Mucosa of rectum (tissue), 2 donors: ENCODE results near the gene RENBP.

Experiments
- H3K27ac ChIP-seq, 2 donors: one replicate each; pipeline ENCODE4 v1.7.0; 2013; ENCODE audit warnings: inconsistent platforms in 2 of 2, low read depth in 2 of 2, low read length in 2 of 2
- H3K27me3 ChIP-seq, 2 donors: one replicate each; pipeline ENCODE4 v1.7.0; 2013; ENCODE audit warnings: low read length in 2 of 2; ENCODE audit not compliant: control insufficient read depth in 2 of 2, insufficient read depth in 2 of 2
- H3K36me3 ChIP-seq, 2 donors: one replicate each; pipeline ENCODE4 v1.7.0; 2013; ENCODE audit warnings: low read length in 2 of 2; ENCODE audit not compliant: control insufficient read depth in 2 of 2, insufficient read depth in 2 of 2
- H3K4me1 ChIP-seq, 2 donors: one replicate each; pipeline ENCODE4 v1.7.0; 2013; ENCODE audit warnings: low read length in 2 of 2, mild to moderate bottlenecking in 1 of 2; ENCODE audit not compliant: control insufficient read depth in 2 of 2, insufficient read depth in 2 of 2
- H3K4me3 ChIP-seq, 2 donors: one replicate each; pipeline ENCODE4 v1.7.0; 2013; ENCODE audit warnings: low read length in 2 of 2
- H3K9ac ChIP-seq, 2 donors: one replicate each; pipeline ENCODE4 v1.7.0; 2013; ENCODE audit warnings: low read length in 2 of 2, low read depth in 1 of 2, mild to moderate bottlenecking in 1 of 2
- H3K9me3 ChIP-seq, 2 donors: one replicate each; pipeline ENCODE4 v1.7.0; 2013; ENCODE audit warnings: low read length in 2 of 2; ENCODE audit not compliant: control insufficient read depth in 2 of 2
- donor health status: healthy.
- donor health status: Normal muscosa, but diverticular disease.

The RENBP gene

GRCh38 chrX:153921070-153921469 is 23.4 kb downstream of the RENBP start:
- Histone ChIP-seq H3K4me1 (peaks cover 2 to 14% of the 10 kb centered on the region in 2 donors), H3K9ac (no peak overlapping the region), H3K4me3 (no peak overlapping the region), H3K36me3 (no peaks in the 10 kb centered on the region), H3K27ac (no peak overlapping the region), H3K27me3 (peaks cover 0 to 9% of the 10 kb centered on the region in 2 donors), H3K9me3 (no peaks in the 10 kb centered on the region)

- Histone ChIP-seq H3K4me3 (no peak overlapping the region), H3K9me3 (no peaks in the 10 kb centered on the region), H3K27me3 (peaks cover 0 to 9% of the 10 kb centered on the region in 2 donors), H3K36me3 (no peaks in the 10 kb centered on the region), H3K27ac (no peak overlapping the region), H3K9ac (no peak overlapping the region), H3K4me1 (peaks cover 2 to 11% of the 10 kb centered on the region in 2 donors)
These were observed 23.9 kb downstream of the RENBP start for GRCh38 chrX:153920546-153920945.

GRCh38 chrX:153919281-153919680 is 25.2 kb downstream of the RENBP start:
- peaks cover 0 to 2% of the 10 kb centered on the region in 2 donors for H3K27me3 ChIP-seq
- H3K4me3 ChIP-seq: no peak overlapping the region
- H3K9ac ChIP-seq: no peak overlapping the region
- H3K4me1 ChIP-seq: peaks cover 2 to 10% of the 10 kb centered on the region in 2 donors
- no peaks in the 10 kb centered on the region for H3K9me3 ChIP-seq
- H3K36me3 ChIP-seq: no peaks in the 10 kb centered on the region
- H3K27ac ChIP-seq: no peak overlapping the region

- H3K36me3 ChIP-seq: peaks cover 0 to 3% of the 10 kb centered on the region in 2 donors
- peaks cover 0 to 3% of the 10 kb centered on the region in 2 donors for H3K4me1 ChIP-seq
- no peaks in the 10 kb centered on the region for H3K9me3 ChIP-seq
- no peak overlapping the region for H3K27ac ChIP-seq
- no peak overlapping the region for H3K9ac ChIP-seq
- peaks cover 0 to 2% of the 10 kb centered on the region in 2 donors for H3K27me3 ChIP-seq
- no peak overlapping the region for H3K4me3 ChIP-seq
These were observed 26.6 kb downstream of the RENBP start for GRCh38 chrX:153917869-153918268.

- no peak overlapping the region for H3K4me3 ChIP-seq
- peaks cover 0 to 3% of the 10 kb centered on the region in 2 donors for H3K36me3 ChIP-seq
- no peaks in the 10 kb centered on the region for H3K9me3 ChIP-seq
- H3K4me1 ChIP-seq: no peaks in the 10 kb centered on the region
- peaks cover 0 to 1% of the 10 kb centered on the region in 2 donors for H3K27me3 ChIP-seq
- no peak overlapping the region for H3K9ac ChIP-seq
- H3K27ac ChIP-seq: no peak overlapping the region
These were observed 30.7 kb downstream of the RENBP start for GRCh38 chrX:153913701-153914100.

GRCh38 chrX:153913211-153913610 is 31.2 kb downstream of the RENBP start:
- Histone ChIP-seq H3K9me3 (no peaks in the 10 kb centered on the region), H3K27ac (no peak overlapping the region), H3K27me3 (peaks cover 0 to 3% of the 10 kb centered on the region in 2 donors)

GRCh38 chrX:153911798-153912197 is 32.6 kb downstream of the RENBP start:
- H3K4me1 ChIP-seq: no peaks in the 10 kb centered on the region
- H3K27ac ChIP-seq: no peak overlapping the region
- peaks cover 0 to 3% of the 10 kb centered on the region in 2 donors for H3K27me3 ChIP-seq
- peaks cover 0 to 3% of the 10 kb centered on the region in 2 donors for H3K36me3 ChIP-seq
- no peaks in the 10 kb centered on the region for H3K9me3 ChIP-seq
- H3K9ac ChIP-seq: no peak overlapping the region
- no peak overlapping the region for H3K4me3 ChIP-seq

More at GRCh38 chrX:153913211-153913610, 31.2 kb downstream of the RENBP start:
- no peaks in the 10 kb centered on the region for H3K4me1 ChIP-seq
- no peak overlapping the region for H3K4me3 ChIP-seq
- peaks cover 0 to 3% of the 10 kb centered on the region in 2 donors for H3K36me3 ChIP-seq
- no peak overlapping the region for H3K9ac ChIP-seq

GRCh38 chrX:153910446-153910845 is 34.0 kb downstream of the RENBP start:
- H3K27me3 ChIP-seq: peaks cover 0 to 3% of the 10 kb centered on the region in 2 donors
- H3K9ac ChIP-seq: no peak overlapping the region
- no peaks in the 10 kb centered on the region for H3K4me1 ChIP-seq
- H3K9me3 ChIP-seq: no peaks in the 10 kb centered on the region
- peaks cover 0 to 3% of the 10 kb centered on the region in 2 donors for H3K36me3 ChIP-seq
- no peak overlapping the region for H3K27ac ChIP-seq
- H3K4me3 ChIP-seq: no peak overlapping the region

- Histone ChIP-seq H3K9me3 (no peaks in the 10 kb centered on the region), H3K27me3 (peaks cover 0 to 3% of the 10 kb centered on the region in 2 donors), H3K4me1 (no peaks in the 10 kb centered on the region), H3K4me3 (no peak overlapping the region), H3K36me3 (peaks cover 0 to 3% of the 10 kb centered on the region in 2 donors), H3K9ac (no peak overlapping the region), H3K27ac (no peak overlapping the region)
These were observed 34.5 kb downstream of the RENBP start for GRCh38 chrX:153909980-153910360.

- H3K4me1 ChIP-seq: no peaks in the 10 kb centered on the region
- no peak overlapping the region for H3K4me3 ChIP-seq
- no peak overlapping the region for H3K9ac ChIP-seq
These were observed 35.1 kb downstream of the RENBP start for GRCh38 chrX:153909024-153909979.

More at GRCh38 chrX:153909024-153909979, 35.1 kb downstream of the RENBP start:
- Histone ChIP-seq H3K9me3 (no peaks in the 10 kb centered on the region), H3K27me3 (peaks cover 0 to 3% of the 10 kb centered on the region in 2 donors), H3K27ac (no peak overlapping the region), H3K36me3 (peaks cover 0 to 3% of the 10 kb centered on the region in 2 donors)
